ENCODE results near the gene CEP164.

The CEP164 gene

GRCh38 chr11:117457031-117457785 lies 129.6 kb downstream of the CEP164 start:
- H3K4me1 ChIP-seq (ENCODE audit: low read length): peaks cover 76% of the 10 kb centered on the region
- no peaks in the 10 kb centered on the region for H4K20me1 ChIP-seq (ENCODE audit: insufficient read depth, low read length)
- H3K27me3 ChIP-seq (ENCODE audit: low read depth, low read length): no peaks in the 10 kb centered on the region
- no peak overlapping the region for H2AFZ ChIP-seq (ENCODE audit: low read depth, low read length)
- peak overlapping the region; percentile 91 for H3K9ac ChIP-seq (ENCODE audit: low read length)
- H3K27ac ChIP-seq (ENCODE audit: low read length): peak overlapping the region; percentile 94
- H3K4me2 ChIP-seq (ENCODE audit: low read length): peak overlapping the region; percentile 90
- H3K4me3 ChIP-seq (ENCODE audit: low read length): peak overlapping the region; percentile 67
- H3K36me3 ChIP-seq (replicated peaks; ENCODE audit: low read depth, low read length): peaks cover 20% of the 10 kb centered on the region
- H3K9me3 ChIP-seq (ENCODE audit: insufficient read depth, low read length): peaks cover 11% of the 10 kb centered on the region
- TF ChIP-seq EZH2phosphoT487 (IDR thresholded peaks at IDR 0.05; ENCODE audit: low read depth) (no peak), CTCF (IDR thresholded peaks at IDR 0.05; ENCODE audit: low read depth, low read length) (no peak; the same call in 1 of the 2 replicates)
- no peaks in the 10 kb centered on the region for H3K79me2 ChIP-seq (ENCODE audit: low read length)

GRCh38 chr11:117457835-117458234 lies 130.2 kb downstream of the CEP164 start:
- no peak for TF ChIP-seq EZH2phosphoT487 (IDR thresholded peaks at IDR 0.05; ENCODE audit: low read depth)
- no peak for TF ChIP-seq CTCF (IDR thresholded peaks at IDR 0.05; ENCODE audit: low read depth, low read length)
- Histone ChIP-seq H3K9me3 (ENCODE audit: insufficient read depth, low read length) (peaks cover 11% of the 10 kb centered on the region), H3K27ac (ENCODE audit: low read length) (peak overlapping the region; percentile 94), H2AFZ (ENCODE audit: low read depth, low read length) (no peak overlapping the region), H3K9ac (ENCODE audit: low read length) (peak overlapping the region; percentile 91), H4K20me1 (ENCODE audit: insufficient read depth, low read length) (no peaks in the 10 kb centered on the region), H3K79me2 (ENCODE audit: low read length) (no peaks in the 10 kb centered on the region), H3K4me3 (ENCODE audit: low read length) (peak overlapping the region; percentile 67), H3K36me3 (replicated peaks; ENCODE audit: low read depth, low read length) (peaks cover 20% of the 10 kb centered on the region), H3K27me3 (ENCODE audit: low read depth, low read length) (no peaks in the 10 kb centered on the region), H3K4me2 (ENCODE audit: low read length) (peak overlapping the region; percentile 90), H3K4me1 (ENCODE audit: low read length) (peaks cover 80% of the 10 kb centered on the region)

GRCh38 chr11:117458275-117459122 lies 130.8 kb downstream of the CEP164 start:
- peak overlapping the region; percentile 94 for H3K27ac ChIP-seq (ENCODE audit: low read length)

More at GRCh38 chr11:117458275-117459122, 130.8 kb downstream of the CEP164 start:
- Histone ChIP-seq H3K9me3 (ENCODE audit: insufficient read depth, low read length) (peaks cover 11% of the 10 kb centered on the region), H2AFZ (ENCODE audit: low read depth, low read length) (no peak overlapping the region), H3K4me1 (ENCODE audit: low read length) (peaks cover 86% of the 10 kb centered on the region), H3K27me3 (ENCODE audit: low read depth, low read length) (no peaks in the 10 kb centered on the region), H3K36me3 (replicated peaks; ENCODE audit: low read depth, low read length) (peaks cover 20% of the 10 kb centered on the region), H3K79me2 (ENCODE audit: low read length) (no peaks in the 10 kb centered on the region), H3K9ac (ENCODE audit: low read length) (peak overlapping the region; percentile 91), H3K4me2 (ENCODE audit: low read length) (peak overlapping the region; percentile 90), H3K4me3 (ENCODE audit: low read length) (peak overlapping the region; percentile 67), H4K20me1 (ENCODE audit: insufficient read depth, low read length) (no peaks in the 10 kb centered on the region)
- TF ChIP-seq EZH2phosphoT487 (IDR thresholded peaks at IDR 0.05; ENCODE audit: low read depth) (no peak), CTCF (IDR thresholded peaks at IDR 0.05; ENCODE audit: low read depth, low read length) (peak; percentile 36)

Measured in OCI-LY3 (cell line).